ENCODE measurements around the gene FSD1L. TPM values are rescaled to one million over a fixed set of nuclear protein-coding genes. Genes with fewer than 3 reads are reported as not detected.

Gene FSD1L
- total RNA-seq, 4 donors from 2014 or later = 1.8 to 16.8 (median 7.0) TPM

GRCh38 chr9:105419816-105420597 lies 27.8 kb upstream of the FSD1L start:
- DNase-seq = no peak
- Histone ChIP-seq H3K27me3 (no peaks in the 10 kb centered on the region), H3K36me3 (no peaks in the 10 kb centered on the region), H3K4me3 (no peak overlapping the region), H3K4me1 (peaks cover 0 to 6% (median 3%) of the 10 kb centered on the region in 4 donors), H3K9me3 (no peaks in the 10 kb centered on the region), H3K27ac (no peak overlapping the region)
- in situ Hi-C loops (cut with MboI; ENCODE audit: low pct_ligation_motif_present in 1 of 4, low pct_unique_long_range_greater_than_20kb in 1 of 4, low sequenced_read_pairs in 3 of 4) = loop anchor here (10.0 to 25.0 kb wide), 7 partner anchors 255 to 633 kb away; partner anchors contain the start of gene ABCA1 (in 2 of the 4)
- TF ChIP-seq, protein P1, sequence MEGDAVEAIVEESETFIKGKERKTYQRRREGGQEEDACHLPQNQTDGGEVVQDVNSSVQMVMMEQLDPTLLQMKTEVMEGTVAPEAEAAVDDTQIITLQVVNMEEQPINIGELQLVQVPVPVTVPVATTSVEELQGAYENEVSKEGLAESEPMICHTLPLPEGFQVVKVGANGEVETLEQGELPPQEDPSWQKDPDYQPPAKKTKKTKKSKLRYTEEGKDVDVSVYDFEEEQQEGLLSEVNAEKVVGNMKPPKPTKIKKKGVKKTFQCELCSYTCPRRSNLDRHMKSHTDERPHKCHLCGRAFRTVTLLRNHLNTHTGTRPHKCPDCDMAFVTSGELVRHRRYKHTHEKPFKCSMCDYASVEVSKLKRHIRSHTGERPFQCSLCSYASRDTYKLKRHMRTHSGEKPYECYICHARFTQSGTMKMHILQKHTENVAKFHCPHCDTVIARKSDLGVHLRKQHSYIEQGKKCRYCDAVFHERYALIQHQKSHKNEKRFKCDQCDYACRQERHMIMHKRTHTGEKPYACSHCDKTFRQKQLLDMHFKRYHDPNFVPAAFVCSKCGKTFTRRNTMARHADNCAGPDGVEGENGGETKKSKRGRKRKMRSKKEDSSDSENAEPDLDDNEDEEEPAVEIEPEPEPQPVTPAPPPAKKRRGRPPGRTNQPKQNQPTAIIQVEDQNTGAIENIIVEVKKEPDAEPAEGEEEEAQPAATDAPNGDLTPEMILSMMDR (IDR thresholded peaks at IDR 0.05) = no peak
- TF ChIP-seq POLR2AphosphoS5 (IDR thresholded peaks at IDR 0.05) (no peak), EP300 (IDR thresholded peaks at IDR 0.05; ENCODE audit: low read depth) (no peak), POLR2A (IDR thresholded peaks at IDR 0.05) (no peak)
- 89 to 93% methylated on average over 8 to 10 of the region's 10 CpGs for WGBS, 2 donors (ENCODE audit: low coverage in 1 of 2)
- intact Hi-C loops (cut with DNase I; ENCODE audit: low total_unique reads) = loop anchor here (10.0 kb wide), 2 partner anchors 495 to 555 kb away; partner anchors contain the start of gene ABCA1

- no peak overlapping the region for H3K4me3 ChIP-seq
- no peaks in the 10 kb centered on the region for H3K4me1 ChIP-seq
- no peaks in the 10 kb centered on the region for H3K27me3 ChIP-seq
- in situ Hi-C loops (cut with MboI; ENCODE audit: low pct_ligation_motif_present in 1 of 4, low pct_unique_long_range_greater_than_20kb in 1 of 4, low sequenced_read_pairs in 3 of 4) = loop anchor here in 2 of 4 donors (25.0 kb wide), 3 partner anchors 509 to 634 kb away; no protein-coding TSS in a partner anchor
- DNase-seq = no peak
- no peak overlapping the region for H3K27ac ChIP-seq
- 77 to 86% methylated on average over 2 of the region's 2 CpGs for WGBS, 2 donors (ENCODE audit: low coverage in 1 of 2)
- no peaks in the 10 kb centered on the region for H3K36me3 ChIP-seq
- TF ChIP-seq, protein P1 (IDR thresholded peaks at IDR 0.05) = no peak
- no peak for TF ChIP-seq EP300 (IDR thresholded peaks at IDR 0.05; ENCODE audit: low read depth)
- TF ChIP-seq POLR2AphosphoS5 (IDR thresholded peaks at IDR 0.05) = no peak
- TF ChIP-seq POLR2A (IDR thresholded peaks at IDR 0.05) = no peak
- intact Hi-C loops (cut with DNase I; ENCODE audit: low total_unique reads) = no loop called here
- no peaks in the 10 kb centered on the region for H3K9me3 ChIP-seq
Observed at GRCh38 chr9:105421154-105421553, 26.7 kb upstream of the FSD1L start.

GRCh38 chr9:105421864-105422263 lies 26.0 kb upstream of the FSD1L start:
- 80 to 89% methylated on average over 4 to 5 of the region's 5 CpGs for WGBS, 2 donors (ENCODE audit: low coverage in 1 of 2)
- H3K27ac ChIP-seq = no peak overlapping the region
- H3K27me3 ChIP-seq = no peaks in the 10 kb centered on the region
- in situ Hi-C loops (cut with MboI; ENCODE audit: low pct_ligation_motif_present in 1 of 4, low pct_unique_long_range_greater_than_20kb in 1 of 4, low sequenced_read_pairs in 3 of 4) (loop anchor here in 2 of 4 donors (25.0 kb wide), 3 partner anchors 510 to 635 kb away; no protein-coding TSS in a partner anchor), intact Hi-C loops (cut with DNase I; ENCODE audit: low total_unique reads) (no loop called here)
- H3K9me3 ChIP-seq = no peaks in the 10 kb centered on the region
- H3K4me3 ChIP-seq = no peak overlapping the region
- TF ChIP-seq POLR2AphosphoS5 (IDR thresholded peaks at IDR 0.05) (peak in 1 of 3 donors; percentile 10), POLR2A (IDR thresholded peaks at IDR 0.05) (no peak), EP300 (IDR thresholded peaks at IDR 0.05; ENCODE audit: low read depth) (no peak)
- no peak for DNase-seq
- no peaks in the 10 kb centered on the region for H3K4me1 ChIP-seq
- H3K36me3 ChIP-seq = no peaks in the 10 kb centered on the region

DNA sequence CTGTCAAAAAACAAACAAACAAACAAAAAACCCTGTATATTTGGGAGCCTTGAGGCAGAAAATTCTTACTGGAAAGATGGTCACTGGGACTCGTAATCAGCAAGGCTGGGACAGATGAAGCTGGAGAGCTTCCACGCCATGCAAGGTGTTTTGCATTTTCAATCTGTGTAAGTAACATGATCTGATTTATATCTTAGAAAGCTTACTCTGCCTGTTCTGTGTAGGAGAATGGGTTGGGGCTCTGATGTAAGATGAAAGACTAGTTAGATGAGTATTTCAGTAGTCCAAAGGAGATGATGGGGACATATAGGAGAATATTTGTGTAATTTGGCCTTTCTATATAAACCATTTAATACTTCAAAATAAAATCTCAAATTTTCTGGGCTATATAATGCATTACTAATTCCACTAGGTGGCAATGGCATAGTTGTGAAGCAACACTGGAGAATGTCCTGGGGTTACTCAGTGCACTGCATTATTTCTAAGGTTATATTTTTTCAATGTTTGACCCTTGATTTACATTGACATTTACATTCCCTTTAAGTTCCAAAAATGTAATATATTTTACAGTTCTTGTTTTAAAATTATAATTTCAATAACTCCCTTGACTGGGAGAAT lies 21.9 kb upstream of the FSD1L start:
- TF ChIP-seq, protein P1 (IDR thresholded peaks at IDR 0.05) = peak; percentile 37 to 57 (median 42)
- no peak for TF ChIP-seq EP300 (IDR thresholded peaks at IDR 0.05; ENCODE audit: low read depth)
- TF ChIP-seq POLR2A (IDR thresholded peaks at IDR 0.05) = no peak
- no peak for TF ChIP-seq POLR2AphosphoS5 (IDR thresholded peaks at IDR 0.05)
- DNase-seq = no peak
- no peaks in the 10 kb centered on the region for H3K27me3 ChIP-seq
- WGBS, 2 donors (ENCODE audit: low coverage in 1 of 2) = 50 to 84% methylated on average over 2 of the region's 2 CpGs
- H3K4me1 ChIP-seq = peaks cover 0 to 3% (median under 1%) of the 10 kb centered on the region in 4 donors
- H3K4me3 ChIP-seq = no peak overlapping the region
- intact Hi-C loops (cut with DNase I; ENCODE audit: low total_unique reads) (no loop called here), in situ Hi-C loops (cut with MboI; ENCODE audit: low pct_ligation_motif_present in 1 of 4, low pct_unique_long_range_greater_than_20kb in 1 of 4, low sequenced_read_pairs in 3 of 4) (loop anchor here in 2 of 4 donors (25.0 kb wide), 1 partner anchor 286 kb away; no protein-coding TSS in a partner anchor)
- H3K9me3 ChIP-seq = no peaks in the 10 kb centered on the region
- H3K36me3 ChIP-seq = no peaks in the 10 kb centered on the region
- no peak overlapping the region for H3K27ac ChIP-seq
